Hematopoietic multipotent progenitor cell treated with erythropoietin and hydrocortisone succinate and interleukin-3 and kit ligand, for 4 days (in vitro differentiated cells): ENCODE data around the gene RYK.
A peak's percentile ranks its signal among the peaks of the same experiment; 100 is the strongest.
"Not testable (repeated sequence)": the region's sequence is repeated elsewhere in the genome, so short reads cannot be mapped to it uniquely, and the experiment has no call there.

ENCODE experiments used
- DNase-seq: peaks from one replicate; pipeline ENCODE4 v3.0.0-alpha.2; 2015

RYK gene

DNA sequence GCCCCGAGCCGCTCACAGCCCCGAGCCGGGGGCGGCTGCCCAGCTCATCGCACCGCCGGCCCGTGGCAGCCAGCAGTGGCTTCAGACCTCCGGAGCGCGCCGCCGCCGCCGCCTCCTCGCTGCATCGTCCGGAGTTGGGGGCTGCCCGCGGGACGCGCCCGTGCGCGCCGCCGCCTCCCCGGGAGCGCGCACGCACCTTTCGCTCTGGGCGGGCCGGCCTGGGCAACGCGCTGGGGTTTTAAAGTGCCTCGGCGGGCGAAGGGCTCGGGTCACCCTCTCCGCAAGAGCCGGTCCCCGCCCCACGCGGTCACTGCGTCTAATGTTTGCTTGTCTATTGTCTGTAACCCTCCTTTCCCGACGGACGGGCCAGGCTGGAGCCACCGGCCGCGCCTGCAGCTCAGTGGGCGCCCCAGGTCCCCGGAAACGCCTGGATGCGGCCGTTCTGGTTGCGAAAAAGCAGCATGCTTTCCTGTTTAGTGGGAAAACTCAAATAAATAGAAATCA is at the start of gene RYK:
RYK (minus strand) TSS at position 143 of the 504 bp plus-strand sequence. CDS start 205 bp downstream, outside the sequence.
- DNase-seq: peak; percentile 90

DNA sequence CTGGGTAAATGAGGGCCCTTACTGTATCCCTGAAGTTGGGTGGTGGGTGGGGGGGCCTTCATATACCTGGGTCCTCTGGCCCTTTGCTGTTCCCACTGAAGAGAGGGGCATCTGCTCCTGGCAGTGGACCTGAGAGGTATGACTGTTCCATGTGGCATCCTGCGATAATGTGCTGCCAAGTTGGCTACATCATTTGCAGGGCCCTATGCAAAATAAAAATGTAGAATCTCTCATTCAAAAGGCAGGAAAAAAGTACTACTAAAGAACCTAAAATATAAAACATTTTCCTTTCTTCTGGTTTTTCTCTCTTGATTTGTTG is 49.2 kb upstream of the RYK start:
- DNase-seq: no peak

- peak; percentile 62 for DNase-seq
These were observed 48.7 kb upstream of the RYK start for GRCh38 chr3:134299185-134299887.

- DNase-seq: peak; percentile 23
These were observed 47.6 kb upstream of the RYK start for GRCh38 chr3:134298249-134298648.

DNA sequence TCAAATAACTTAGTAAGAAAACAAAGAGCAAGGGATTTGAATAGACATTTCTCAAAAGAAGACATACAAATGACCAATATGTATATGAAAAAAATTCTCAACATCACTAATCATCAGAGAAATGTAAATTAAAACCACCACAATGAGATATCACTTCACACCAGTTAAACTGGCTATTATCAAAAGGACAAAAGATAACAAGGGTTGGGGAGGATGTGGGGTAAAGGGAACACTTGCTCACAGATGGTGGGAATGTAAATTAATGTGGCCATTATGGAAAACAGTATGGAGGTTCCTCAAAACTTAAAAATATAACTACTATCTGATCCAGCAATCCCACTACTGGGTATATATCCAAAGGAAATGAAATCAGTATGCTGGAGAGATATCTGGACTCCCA is 46.0 kb upstream of the RYK start:
- DNase-seq: peak; percentile 56

GRCh38 chr3:134295930-134296329 is 45.3 kb upstream of the RYK start:
- DNase-seq: no peak

- peak; percentile 75 for DNase-seq
These were observed 43.9 kb upstream of the RYK start for GRCh38 chr3:134294302-134295280.

GRCh38 chr3:134291319-134292254 is 40.9 kb upstream of the RYK start:
- DNase-seq: peak; percentile 42

DNA sequence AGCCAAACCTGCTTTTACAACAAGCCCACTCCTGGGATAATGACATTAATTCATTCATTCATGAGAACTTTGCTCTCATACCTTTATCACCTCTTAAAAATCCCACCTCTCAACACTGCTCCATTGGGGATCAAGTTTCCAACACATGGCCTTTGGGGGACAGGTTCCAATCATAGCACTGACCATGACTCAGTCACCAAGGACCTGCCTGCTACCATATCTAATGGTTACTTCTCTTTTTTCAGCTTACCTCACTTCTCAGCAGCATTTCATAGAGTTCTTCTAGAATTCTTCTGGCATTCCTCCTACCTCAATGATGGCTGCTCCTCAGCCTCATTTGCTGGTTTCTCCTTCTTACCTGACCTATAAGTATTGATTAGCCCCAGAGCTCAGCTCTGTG is 36.9 kb upstream of the RYK start:
- no peak for DNase-seq

GRCh38 chr3:134284438-134284837 is 33.8 kb upstream of the RYK start:
- no peak for DNase-seq

- DNase-seq: no peak
These were observed 32.0 kb upstream of the RYK start for GRCh38 chr3:134282659-134283047.

- no peak for DNase-seq
These were observed 31.4 kb upstream of the RYK start for GRCh38 chr3:134281912-134282658.

GRCh38 chr3:134279466-134279865 is 28.8 kb upstream of the RYK start:
- no peak for DNase-seq

- DNase-seq: no peak
These were observed 26.5 kb upstream of the RYK start for GRCh38 chr3:134277066-134277660.

GRCh38 chr3:134276086-134276485 is 25.4 kb upstream of the RYK start:
- no peak for DNase-seq

GRCh38 chr3:134275110-134275509 is 24.5 kb upstream of the RYK start:
- DNase-seq: not testable (repeated sequence)

DNA sequence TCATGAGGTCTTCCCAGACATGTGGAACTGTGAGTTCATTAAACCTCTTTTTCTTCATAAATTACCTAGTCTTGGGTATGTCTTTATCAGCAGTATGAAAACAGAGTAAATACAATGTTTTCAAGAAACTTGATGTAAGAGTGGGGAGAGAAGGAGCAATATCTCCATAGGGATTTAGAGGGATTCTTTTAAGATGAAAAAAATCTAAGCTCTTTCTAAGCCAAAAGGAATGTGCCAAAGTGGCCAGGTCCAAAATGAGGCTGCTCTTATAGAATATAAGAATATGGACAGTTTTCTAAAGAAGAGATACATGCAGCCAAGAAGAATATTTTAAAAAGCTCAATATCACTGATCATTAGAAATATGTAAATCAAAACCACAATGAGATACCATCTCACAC is 23.9 kb upstream of the RYK start:
- no peak for DNase-seq

DNA sequence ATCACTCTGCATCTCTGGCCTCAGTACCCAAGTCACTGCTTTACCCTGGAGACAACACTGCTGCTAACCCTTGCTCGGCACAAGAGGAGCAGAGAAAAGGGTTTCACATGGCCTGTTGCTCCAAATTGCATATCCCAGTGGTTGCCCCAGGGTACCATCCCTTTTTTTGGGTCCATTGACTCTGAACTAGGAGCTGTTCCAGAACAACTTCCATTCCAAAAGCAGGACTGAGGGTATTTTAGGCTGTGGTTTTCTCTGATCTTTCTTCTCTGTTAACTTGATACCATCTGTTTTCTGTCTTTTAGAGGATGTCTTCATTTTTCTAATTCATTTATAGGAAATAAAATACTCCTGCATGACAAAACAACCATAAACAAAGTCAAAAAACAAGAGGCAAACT is 17.3 kb upstream of the RYK start:
- DNase-seq: no peak

GRCh38 chr3:134260987-134261386 is 10.3 kb upstream of the RYK start:
- no peak for DNase-seq

DNA sequence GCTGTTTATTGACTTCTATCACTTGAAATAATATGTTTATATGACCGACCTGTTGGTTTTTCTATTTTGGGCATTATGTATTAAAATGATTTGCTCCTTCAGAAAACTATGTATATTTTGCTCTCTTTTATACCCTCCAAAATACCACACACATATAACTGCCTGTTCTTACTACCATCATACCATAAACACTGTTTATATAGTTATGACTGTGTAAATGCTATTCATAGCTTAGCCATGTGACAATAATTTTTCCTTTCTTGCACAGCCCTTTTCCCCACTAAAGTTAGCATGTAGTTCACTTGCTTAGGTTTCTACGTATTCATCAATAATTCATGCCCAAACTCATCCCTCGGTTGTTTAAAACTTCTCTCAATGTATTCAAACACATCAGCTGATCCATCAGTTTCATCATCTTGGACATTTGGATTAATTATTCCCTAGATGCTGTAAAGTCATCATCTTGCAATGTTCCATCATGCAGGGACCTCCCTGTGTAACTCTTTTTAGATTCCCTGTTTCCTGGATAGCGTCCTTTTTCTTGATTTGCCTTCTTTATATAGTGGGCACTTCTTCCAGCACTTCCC is 8.2 kb upstream of the RYK start:
- no peak for DNase-seq

- no peak for DNase-seq
These were observed 4.7 kb upstream of the RYK start for GRCh38 chr3:134255404-134255803.
